WTC11 (cell line): ENCODE measurements around the gene PHKA2.

Experiments
- CBFB ChIP-seq: sonication (generic); formaldehyde crosslinking; IDR thresholded peaks from 2 replicates; pipeline ENCODE4 v1.8.1; 2022; ENCODE audit warnings: mild to moderate bottlenecking, low read depth, missing genetic modification reagents
- ETV6 ChIP-seq: sonication (generic); formaldehyde crosslinking; IDR thresholded peaks from 2 replicates; pipeline ENCODE4 v1.8.1; 2022; ENCODE audit warnings: mild to moderate bottlenecking, missing genetic modification reagents
- GABPB1 ChIP-seq: sonication (generic); formaldehyde crosslinking; IDR thresholded peaks from 2 replicates; pipeline ENCODE4 v1.8.1; 2023; ENCODE audit warnings: mild to moderate bottlenecking, missing genetic modification reagents
- NR3C1 ChIP-seq: sonication (generic); formaldehyde crosslinking; conservative IDR thresholded peaks from 2 replicates; pipeline ENCODE4 v1.8.1; 2023; ENCODE audit warnings: low read depth, mild to moderate bottlenecking, missing genetic modification reagents
- SP1 ChIP-seq: sonication (generic); formaldehyde crosslinking; conservative IDR thresholded peaks from 2 replicates; pipeline ENCODE4 v1.8.1; 2022; ENCODE audit warnings: missing genetic modification reagents
- ZNF138 ChIP-seq: sonication (generic); formaldehyde crosslinking; conservative IDR thresholded peaks from 2 replicates; pipeline ENCODE4 v1.8.1; 2022; ENCODE audit warnings: mild to moderate bottlenecking, moderate library complexity, missing genetic modification reagents
- TF ChIP-seq, protein P1 (sequence below): fragments of 200-600 bp; IDR thresholded peaks from 2 replicates; pipeline ENCODE4 v1.8.0; 2022; ENCODE audit warnings: antibody characterized with exemption
- TF ChIP-seq, protein P2 (sequence below): sonication (generic); formaldehyde crosslinking; IDR thresholded peaks from 2 replicates; pipeline ENCODE4 v1.8.0; 2022; ENCODE audit warnings: mild to moderate bottlenecking, missing genetic modification reagents
- TF ChIP-seq, protein P3 (sequence below): sonication (generic); formaldehyde crosslinking; IDR thresholded peaks from 2 replicates; pipeline ENCODE4 v1.8.1; 2023; ENCODE audit warnings: mild to moderate bottlenecking, missing genetic modification reagents, moderate library complexity
- TF ChIP-seq, protein P4 (sequence below): sonication (generic); formaldehyde crosslinking; IDR thresholded peaks from 2 replicates; pipeline ENCODE4 v1.8.1; 2022; ENCODE audit warnings: mild to moderate bottlenecking, moderate library complexity, missing genetic modification reagents

DNA sequence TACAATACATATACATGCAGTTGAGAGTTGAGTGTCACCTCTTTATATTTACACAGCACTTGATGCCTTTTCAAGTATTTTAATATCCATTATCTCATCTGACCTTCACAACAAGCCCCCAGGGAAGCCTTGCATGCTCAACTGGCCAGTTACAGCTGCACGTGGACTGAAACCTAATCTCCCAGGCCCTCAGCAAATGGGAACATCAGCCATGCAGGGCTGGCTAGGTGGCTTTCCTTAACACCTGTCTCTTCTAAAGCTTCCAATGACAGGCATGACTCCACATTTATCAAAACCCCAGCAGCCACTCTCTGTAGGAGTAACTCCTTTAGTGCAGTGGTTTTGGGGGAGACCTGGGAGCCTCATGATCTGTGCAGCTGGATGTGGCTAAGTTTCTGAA lies 56.4 kb downstream of the PHKA2 start:
- TF ChIP-seq, protein P1, sequence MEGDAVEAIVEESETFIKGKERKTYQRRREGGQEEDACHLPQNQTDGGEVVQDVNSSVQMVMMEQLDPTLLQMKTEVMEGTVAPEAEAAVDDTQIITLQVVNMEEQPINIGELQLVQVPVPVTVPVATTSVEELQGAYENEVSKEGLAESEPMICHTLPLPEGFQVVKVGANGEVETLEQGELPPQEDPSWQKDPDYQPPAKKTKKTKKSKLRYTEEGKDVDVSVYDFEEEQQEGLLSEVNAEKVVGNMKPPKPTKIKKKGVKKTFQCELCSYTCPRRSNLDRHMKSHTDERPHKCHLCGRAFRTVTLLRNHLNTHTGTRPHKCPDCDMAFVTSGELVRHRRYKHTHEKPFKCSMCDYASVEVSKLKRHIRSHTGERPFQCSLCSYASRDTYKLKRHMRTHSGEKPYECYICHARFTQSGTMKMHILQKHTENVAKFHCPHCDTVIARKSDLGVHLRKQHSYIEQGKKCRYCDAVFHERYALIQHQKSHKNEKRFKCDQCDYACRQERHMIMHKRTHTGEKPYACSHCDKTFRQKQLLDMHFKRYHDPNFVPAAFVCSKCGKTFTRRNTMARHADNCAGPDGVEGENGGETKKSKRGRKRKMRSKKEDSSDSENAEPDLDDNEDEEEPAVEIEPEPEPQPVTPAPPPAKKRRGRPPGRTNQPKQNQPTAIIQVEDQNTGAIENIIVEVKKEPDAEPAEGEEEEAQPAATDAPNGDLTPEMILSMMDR: no peak
- TF ChIP-seq, protein P2, sequence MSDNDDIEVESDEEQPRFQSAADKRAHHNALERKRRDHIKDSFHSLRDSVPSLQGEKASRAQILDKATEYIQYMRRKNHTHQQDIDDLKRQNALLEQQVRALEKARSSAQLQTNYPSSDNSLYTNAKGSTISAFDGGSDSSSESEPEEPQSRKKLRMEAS (CRISPR knock-in tag): no peak
- TF ChIP-seq, protein P3, sequence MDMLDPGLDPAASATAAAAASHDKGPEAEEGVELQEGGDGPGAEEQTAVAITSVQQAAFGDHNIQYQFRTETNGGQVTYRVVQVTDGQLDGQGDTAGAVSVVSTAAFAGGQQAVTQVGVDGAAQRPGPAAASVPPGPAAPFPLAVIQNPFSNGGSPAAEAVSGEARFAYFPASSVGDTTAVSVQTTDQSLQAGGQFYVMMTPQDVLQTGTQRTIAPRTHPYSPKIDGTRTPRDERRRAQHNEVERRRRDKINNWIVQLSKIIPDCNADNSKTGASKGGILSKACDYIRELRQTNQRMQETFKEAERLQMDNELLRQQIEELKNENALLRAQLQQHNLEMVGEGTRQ: no peak
- TF ChIP-seq ZNF138 (CRISPR knock-in tag) (no peak), ETV6 (CRISPR knock-in tag) (no peak), GABPB1 (CRISPR knock-in tag) (no peak), CBFB (CRISPR knock-in tag) (no peak), NR3C1 (CRISPR knock-in tag) (no peak), SP1 (CRISPR knock-in tag) (no peak)
- TF ChIP-seq, protein P4, sequence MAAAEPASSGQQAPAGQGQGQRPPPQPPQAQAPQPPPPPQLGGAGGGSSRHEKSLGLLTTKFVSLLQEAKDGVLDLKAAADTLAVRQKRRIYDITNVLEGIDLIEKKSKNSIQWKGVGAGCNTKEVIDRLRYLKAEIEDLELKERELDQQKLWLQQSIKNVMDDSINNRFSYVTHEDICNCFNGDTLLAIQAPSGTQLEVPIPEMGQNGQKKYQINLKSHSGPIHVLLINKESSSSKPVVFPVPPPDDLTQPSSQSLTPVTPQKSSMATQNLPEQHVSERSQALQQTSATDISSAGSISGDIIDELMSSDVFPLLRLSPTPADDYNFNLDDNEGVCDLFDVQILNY (CRISPR knock-in tag): no peak
